SU-DHL-6 (cell line): ENCODE measurements around the gene MFAP3.

ENCODE experiments used
- H2AFZ ChIP-seq: fragments of 200-600 bp; sonication (generic); 2 replicates; pipeline ENCODE4 v1.6.1; 2014; ENCODE audit warnings: low read depth, mild to moderate bottlenecking, moderate library complexity, mixed read lengths, antibody characterized with exemption, low read length; ENCODE audit not compliant: severe bottlenecking
- H3F3A ChIP-seq: fragments of 200-600 bp; shearing (Covaris generic); 2 replicates; pipeline ENCODE4 v1.6.0; 2016; ENCODE audit warnings: antibody characterized with exemption, mild to moderate bottlenecking; ENCODE audit not compliant: insufficient read depth
- H3K27ac ChIP-seq: fragments of 200-600 bp; sonication (generic); 2 replicates; pipeline ENCODE4 v1.5.1; 2016; ENCODE audit warnings: low read depth, mild to moderate bottlenecking, low read length, moderate library complexity, mixed read lengths
- H3K27me3 ChIP-seq: fragments of 200-600 bp; sonication (generic), shearing (Covaris generic); 2 replicates; pipeline ENCODE4 v1.6.0; 2014; ENCODE audit warnings: mild to moderate bottlenecking, low read length
- H3K36me3 ChIP-seq: fragments of 200-600 bp; sonication (generic); 2 replicates; pipeline ENCODE4 v1.6.1; 2014; ENCODE audit warnings: mild to moderate bottlenecking, low read length, mixed read lengths
- H3K4me2 ChIP-seq: fragments of 300-600, 200-600 bp; shearing (Covaris generic), sonication (generic); 2 replicates; pipeline ENCODE4 v1.6.0; 2014; ENCODE audit warnings: low read length, low read depth, mild to moderate bottlenecking; ENCODE audit not compliant: poor library complexity, severe bottlenecking
- H3K4me3 ChIP-seq: fragments of 200-600 bp; sonication (generic); 2 replicates; pipeline ENCODE4 v1.5.1; 2014; ENCODE audit warnings: antibody characterized with exemption, low read length, mild to moderate bottlenecking, mixed read lengths; ENCODE audit not compliant: insufficient read depth, poor library complexity, severe bottlenecking
- H3K79me2 ChIP-seq: fragments of 200-600 bp; sonication (generic); 2 replicates; pipeline ENCODE4 v1.6.1; 2014; ENCODE audit warnings: mild to moderate bottlenecking, low read length, moderate library complexity; ENCODE audit not compliant: insufficient read depth
- H3K9ac ChIP-seq: fragments of 200-600 bp; sonication (generic); 2 replicates; pipeline ENCODE4 v1.7.0; 2014; ENCODE audit warnings: mild to moderate bottlenecking, low read length
- H3K9me2 ChIP-seq: fragments of 200-600 bp; sonication (generic); replicated peaks from 2 replicates; pipeline ENCODE4 v1.6.1; 2014; ENCODE audit warnings: low read length; ENCODE audit not compliant: insufficient read depth
- H3K9me3 ChIP-seq: fragments of 200-600 bp; sonication (generic); 2 replicates; pipeline ENCODE4 v1.6.1; 2014; ENCODE audit warnings: low read length, mixed read lengths; ENCODE audit not compliant: insufficient read depth
- H4K20me1 ChIP-seq: fragments of 200-600 bp; sonication (generic); 2 replicates; pipeline ENCODE4 v1.6.1; 2014; ENCODE audit warnings: low read depth, mild to moderate bottlenecking, antibody characterized with exemption, low read length, moderate library complexity, mixed read lengths
- EZH2phosphoT487 ChIP-seq: fragments of 200-600 bp; sonication (generic), shearing (Covaris generic); conservative IDR thresholded peaks from 2 replicates; pipeline ENCODE4 v1.6.1; 2018; ENCODE audit warnings: mild to moderate bottlenecking, antibody characterized with exemption, low read length, moderate library complexity, mixed read lengths
- TF ChIP-seq, protein P1 (sequence below): fragments of 200-600 bp; sonication (generic); IDR thresholded peaks from one replicate; pipeline ENCODE4 v1.5.1; 2017; ENCODE audit warnings: antibody characterized with exemption, mild to moderate bottlenecking, low read length, moderate library complexity; ENCODE audit not compliant: insufficient read depth, poor library complexity, severe bottlenecking

Gene MFAP3

DNA sequence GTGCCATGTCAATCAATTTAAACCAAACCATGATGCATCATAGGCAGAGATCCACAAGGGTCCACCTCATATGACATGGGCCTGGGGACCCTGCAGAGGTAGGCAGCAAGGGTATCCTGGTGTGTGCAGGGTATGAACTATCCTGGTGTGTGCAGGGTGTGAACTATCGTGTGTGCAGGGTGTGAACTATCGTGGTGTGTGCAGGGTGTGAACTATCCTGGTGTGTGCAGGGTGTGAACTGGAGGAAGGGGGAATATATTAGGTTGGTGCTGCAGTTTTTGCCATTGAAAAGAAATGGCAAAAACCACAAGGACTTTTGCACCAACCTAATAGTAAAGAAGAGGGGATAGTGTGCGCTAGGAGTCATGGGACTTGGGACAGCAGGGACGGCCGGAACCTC is 50.0 kb downstream of the MFAP3 start:
- Histone ChIP-seq H3K9ac (no peak overlapping the region), H3K79me2 (no peaks in the 10 kb centered on the region), H4K20me1 (no peaks in the 10 kb centered on the region), H3F3A (no peaks in the 10 kb centered on the region), H3K4me3 (no peak overlapping the region), H3K9me3 (no peaks in the 10 kb centered on the region), H3K36me3 (no peaks in the 10 kb centered on the region), H3K27me3 (no peaks in the 10 kb centered on the region), H3K27ac (no peak overlapping the region), H3K9me2 (no peaks in the 10 kb centered on the region), H3K4me2 (no peak overlapping the region), H2AFZ (no peak overlapping the region)
- TF ChIP-seq EZH2phosphoT487, result no peak
- TF ChIP-seq, protein P1, sequence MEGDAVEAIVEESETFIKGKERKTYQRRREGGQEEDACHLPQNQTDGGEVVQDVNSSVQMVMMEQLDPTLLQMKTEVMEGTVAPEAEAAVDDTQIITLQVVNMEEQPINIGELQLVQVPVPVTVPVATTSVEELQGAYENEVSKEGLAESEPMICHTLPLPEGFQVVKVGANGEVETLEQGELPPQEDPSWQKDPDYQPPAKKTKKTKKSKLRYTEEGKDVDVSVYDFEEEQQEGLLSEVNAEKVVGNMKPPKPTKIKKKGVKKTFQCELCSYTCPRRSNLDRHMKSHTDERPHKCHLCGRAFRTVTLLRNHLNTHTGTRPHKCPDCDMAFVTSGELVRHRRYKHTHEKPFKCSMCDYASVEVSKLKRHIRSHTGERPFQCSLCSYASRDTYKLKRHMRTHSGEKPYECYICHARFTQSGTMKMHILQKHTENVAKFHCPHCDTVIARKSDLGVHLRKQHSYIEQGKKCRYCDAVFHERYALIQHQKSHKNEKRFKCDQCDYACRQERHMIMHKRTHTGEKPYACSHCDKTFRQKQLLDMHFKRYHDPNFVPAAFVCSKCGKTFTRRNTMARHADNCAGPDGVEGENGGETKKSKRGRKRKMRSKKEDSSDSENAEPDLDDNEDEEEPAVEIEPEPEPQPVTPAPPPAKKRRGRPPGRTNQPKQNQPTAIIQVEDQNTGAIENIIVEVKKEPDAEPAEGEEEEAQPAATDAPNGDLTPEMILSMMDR, result no peak

DNA sequence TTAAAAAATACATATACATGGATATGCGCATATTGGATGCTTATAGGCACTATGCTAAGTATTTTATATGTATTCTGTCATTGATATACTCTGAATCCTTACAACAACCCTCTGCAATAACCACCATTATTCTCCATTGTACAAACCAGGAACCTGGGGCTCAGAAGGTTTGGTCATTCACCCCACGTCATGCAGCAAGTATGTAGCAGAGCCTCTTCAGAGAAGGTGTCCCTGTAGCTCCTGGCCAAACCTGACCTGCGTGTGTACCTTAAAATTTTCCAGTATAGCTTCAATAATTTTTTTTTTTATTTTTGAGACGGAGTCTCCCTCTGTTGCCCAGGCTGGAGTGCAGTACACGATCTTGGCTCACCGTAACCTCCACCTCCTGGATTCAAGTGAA is 51.9 kb downstream of the MFAP3 start:
- TF ChIP-seq EZH2phosphoT487, result no peak
- TF ChIP-seq, protein P1, result no peak
- H3K79me2 ChIP-seq, result no peaks in the 10 kb centered on the region
- H4K20me1 ChIP-seq, result no peaks in the 10 kb centered on the region
- no peak overlapping the region for H3K27ac ChIP-seq
- H2AFZ ChIP-seq, result no peak overlapping the region
- H3K4me2 ChIP-seq, result no peak overlapping the region
- no peak overlapping the region for H3K4me3 ChIP-seq
- H3K27me3 ChIP-seq, result no peaks in the 10 kb centered on the region
- no peaks in the 10 kb centered on the region for H3F3A ChIP-seq
- no peaks in the 10 kb centered on the region for H3K9me3 ChIP-seq
- no peaks in the 10 kb centered on the region for H3K36me3 ChIP-seq
- H3K9me2 ChIP-seq, result no peaks in the 10 kb centered on the region
- no peak overlapping the region for H3K9ac ChIP-seq

DNA sequence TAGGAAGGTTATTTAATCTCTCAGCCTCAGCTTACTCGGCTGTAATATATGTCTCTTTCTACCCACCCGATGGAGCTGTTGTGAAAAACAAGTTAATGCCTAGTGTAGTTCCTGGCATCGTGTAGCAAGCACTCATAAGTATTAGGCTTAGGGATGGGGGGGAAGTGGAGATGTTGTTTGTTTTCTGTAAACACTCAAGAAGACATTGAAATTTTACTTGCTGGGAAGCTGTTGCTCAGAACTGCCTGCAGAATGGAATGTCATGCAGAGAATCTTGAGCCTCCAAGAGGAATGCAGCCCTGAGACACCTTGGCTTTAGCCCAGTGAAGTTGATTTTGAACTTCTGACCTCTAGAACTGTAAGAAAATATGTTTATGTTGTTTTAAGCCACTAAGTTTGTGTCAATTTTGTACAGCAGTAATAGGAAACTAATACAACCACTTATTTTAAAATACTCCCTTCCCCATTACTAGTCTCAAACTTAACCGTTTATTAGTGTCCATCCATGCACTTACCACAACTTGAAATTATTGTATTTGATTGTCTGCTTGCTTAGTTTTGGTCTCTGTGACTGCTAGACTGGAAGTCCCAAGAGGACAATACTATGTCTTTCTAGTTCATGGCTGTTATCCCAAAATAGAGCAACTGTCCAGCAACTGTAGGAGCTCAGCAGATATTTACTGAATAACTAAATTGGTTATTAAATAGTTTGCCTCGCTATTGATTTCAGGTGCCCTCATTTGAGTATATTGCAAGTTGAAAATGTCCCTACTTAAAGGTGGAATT is 53.8 kb downstream of the MFAP3 start:
- no peak overlapping the region for H2AFZ ChIP-seq
- TF ChIP-seq EZH2phosphoT487, result no peak
- TF ChIP-seq, protein P1, result no peak
- no peaks in the 10 kb centered on the region for H3F3A ChIP-seq
- no peak overlapping the region for H3K4me3 ChIP-seq
- no peaks in the 10 kb centered on the region for H3K9me2 ChIP-seq
- no peak overlapping the region for H3K9ac ChIP-seq
- no peaks in the 10 kb centered on the region for H3K9me3 ChIP-seq
- H3K27ac ChIP-seq, result no peak overlapping the region
- H3K36me3 ChIP-seq, result no peaks in the 10 kb centered on the region
- H3K4me2 ChIP-seq, result no peak overlapping the region
- H4K20me1 ChIP-seq, result no peaks in the 10 kb centered on the region
- H3K79me2 ChIP-seq, result no peaks in the 10 kb centered on the region
- no peaks in the 10 kb centered on the region for H3K27me3 ChIP-seq
